HFF-Myc (cell line): ENCODE results near the gene TMCC3.

Experiments
- DNase-seq: peaks from one replicate; pipeline ENCODE4 v3.0.0-alpha.2; 2011; ENCODE audit warnings: low read depth; ENCODE audit errors: extremely low read depth
- H3K4me3 ChIP-seq: replicated peaks from 2 replicates; pipeline ENCODE4 v1.5.1; 2011; ENCODE audit warnings: low read depth, mild to moderate bottlenecking, control low read depth, low read length
- CTCF ChIP-seq: IDR thresholded peaks from 2 replicates; pipeline ENCODE4 v1.5.1; 2012; ENCODE audit warnings: mild to moderate bottlenecking, low read depth, low read length, control low read depth; ENCODE audit errors: missing control alignments

The TMCC3 gene

GRCh38 chr12:94673496-94673895 is 23.1 kb upstream of the TMCC3 start:
- no peak for TF ChIP-seq CTCF
- no peak for DNase-seq
- no peak overlapping the region for H3K4me3 ChIP-seq

- no peak overlapping the region for H3K4me3 ChIP-seq
- TF ChIP-seq CTCF: no peak
- DNase-seq: no peak
Measured at GRCh38 chr12:94671917-94672316, 21.6 kb upstream of the TMCC3 start.

- TF ChIP-seq CTCF: no peak
- no peak for DNase-seq
- H3K4me3 ChIP-seq: no peak overlapping the region
Measured at GRCh38 chr12:94670898-94671297, 20.5 kb upstream of the TMCC3 start.

- DNase-seq: no peak
- no peak for TF ChIP-seq CTCF
- H3K4me3 ChIP-seq: no peak overlapping the region
Measured at GRCh38 chr12:94670075-94670474, 19.7 kb upstream of the TMCC3 start.

GRCh38 chr12:94667031-94667540 is 16.7 kb upstream of the TMCC3 start:
- DNase-seq: no peak
- no peak for TF ChIP-seq CTCF
- H3K4me3 ChIP-seq: no peak overlapping the region

GRCh38 chr12:94666158-94666557 is 15.8 kb upstream of the TMCC3 start:
- H3K4me3 ChIP-seq: no peak overlapping the region
- no peak for TF ChIP-seq CTCF
- DNase-seq: no peak

- no peak overlapping the region for H3K4me3 ChIP-seq
- no peak for TF ChIP-seq CTCF
- no peak for DNase-seq
Measured at GRCh38 chr12:94663702-94664101, 13.3 kb upstream of the TMCC3 start.
